ENCODE measurements around the gene MPPED1. TPM values are rescaled to one million over a fixed set of nuclear protein-coding genes. Genes with fewer than 3 reads are reported as not detected.

Gene MPPED1
- total RNA-seq, 1 donor from 2014 or later = not detected

GRCh38 chr22:43491177-43491576 is 79.4 kb downstream of the MPPED1 start:
- Mint-ChIP-seq H3K4me1 (ENCODE audit: low read depth) (no peaks in the 10 kb centered on the region), H3K36me3 (ENCODE audit: low read depth) (no peaks in the 10 kb centered on the region), H3K9me3 (ENCODE audit: low read depth) (peaks cover 3% of the 10 kb centered on the region), H3K4me3 (ENCODE audit: unreplicated experiment) (no peak overlapping the region), H3K27ac (ENCODE audit: unreplicated experiment) (no peak overlapping the region), H3K27me3 (ENCODE audit: low read depth) (peaks cover 4% of the 10 kb centered on the region)
- no peak for DNase-seq (ENCODE audit: low spot score)
- TF ChIP-seq CTCF (IDR thresholded peaks at IDR 0.05) = no peak

- H3K4me1 Mint-ChIP-seq (ENCODE audit: low read depth) = no peaks in the 10 kb centered on the region
- no peaks in the 10 kb centered on the region for H3K36me3 Mint-ChIP-seq (ENCODE audit: low read depth)
- H3K9me3 Mint-ChIP-seq (ENCODE audit: low read depth) = peaks cover 3% of the 10 kb centered on the region
- DNase-seq (ENCODE audit: low spot score) = no peak
- peaks cover 3% of the 10 kb centered on the region for H3K27me3 Mint-ChIP-seq (ENCODE audit: low read depth)
- no peak overlapping the region for H3K27ac Mint-ChIP-seq (ENCODE audit: unreplicated experiment)
- no peak for TF ChIP-seq CTCF (IDR thresholded peaks at IDR 0.05)
- no peak overlapping the region for H3K4me3 Mint-ChIP-seq (ENCODE audit: unreplicated experiment)
These were observed 79.9 kb downstream of the MPPED1 start for GRCh38 chr22:43491737-43492136.

- no peaks in the 10 kb centered on the region for H3K4me1 Mint-ChIP-seq (ENCODE audit: low read depth)
- H3K27ac Mint-ChIP-seq (ENCODE audit: unreplicated experiment) = no peak overlapping the region
- no peak for TF ChIP-seq CTCF (IDR thresholded peaks at IDR 0.05)
- no peaks in the 10 kb centered on the region for H3K27me3 Mint-ChIP-seq (ENCODE audit: low read depth)
- peaks cover 3% of the 10 kb centered on the region for H3K9me3 Mint-ChIP-seq (ENCODE audit: low read depth)
- no peak overlapping the region for H3K4me3 Mint-ChIP-seq (ENCODE audit: unreplicated experiment)
- H3K36me3 Mint-ChIP-seq (ENCODE audit: low read depth) = no peaks in the 10 kb centered on the region
- DNase-seq (ENCODE audit: low spot score) = peak; percentile 55
These were observed 81.5 kb downstream of the MPPED1 start for GRCh38 chr22:43493297-43493696.

GRCh38 chr22:43497956-43498855 is 86.4 kb downstream of the MPPED1 start:
- no peak overlapping the region for H3K4me3 Mint-ChIP-seq (ENCODE audit: unreplicated experiment)
- no peak overlapping the region for H3K27ac Mint-ChIP-seq (ENCODE audit: unreplicated experiment)
- H3K27me3 Mint-ChIP-seq (ENCODE audit: low read depth) = peaks cover 2% of the 10 kb centered on the region
- no peak for TF ChIP-seq CTCF (IDR thresholded peaks at IDR 0.05)
- peak; percentile 54 for DNase-seq (ENCODE audit: low spot score)
- no peaks in the 10 kb centered on the region for H3K9me3 Mint-ChIP-seq (ENCODE audit: low read depth)
- no peaks in the 10 kb centered on the region for H3K36me3 Mint-ChIP-seq (ENCODE audit: low read depth)
- no peaks in the 10 kb centered on the region for H3K4me1 Mint-ChIP-seq (ENCODE audit: low read depth)

GRCh38 chr22:43498856-43499253 is 87.0 kb downstream of the MPPED1 start:
- Mint-ChIP-seq H3K27me3 (ENCODE audit: low read depth) (peaks cover 2% of the 10 kb centered on the region), H3K4me3 (ENCODE audit: unreplicated experiment) (no peak overlapping the region), H3K27ac (ENCODE audit: unreplicated experiment) (no peak overlapping the region), H3K9me3 (ENCODE audit: low read depth) (no peaks in the 10 kb centered on the region), H3K36me3 (ENCODE audit: low read depth) (no peaks in the 10 kb centered on the region), H3K4me1 (ENCODE audit: low read depth) (no peaks in the 10 kb centered on the region)
- DNase-seq (ENCODE audit: low spot score) = no peak
- TF ChIP-seq CTCF (IDR thresholded peaks at IDR 0.05) = no peak

All from chondrocyte (in vitro differentiated cells).